OCI-LY7 (cell line): ENCODE data around the gene PTPRT.

Experiments
- EZH2phosphoT487 ChIP-seq: fragments of 200-600 bp; sonication (generic); IDR thresholded peaks from 2 replicates; pipeline ENCODE4 v1.6.1; 2018; ENCODE audit warnings: low read depth, borderline replicate concordance, mild to moderate bottlenecking, mixed run types, antibody characterized with exemption, low read length, moderate library complexity, mixed read lengths
- TF ChIP-seq, protein P1 (sequence below): fragments of 200-600 bp; sonication (generic); conservative IDR thresholded peaks from 2 replicates; pipeline ENCODE4 v1.5.1; 2014; ENCODE audit warnings: mild to moderate bottlenecking, antibody characterized with exemption, low read length, moderate library complexity, mixed read lengths

DNA sequence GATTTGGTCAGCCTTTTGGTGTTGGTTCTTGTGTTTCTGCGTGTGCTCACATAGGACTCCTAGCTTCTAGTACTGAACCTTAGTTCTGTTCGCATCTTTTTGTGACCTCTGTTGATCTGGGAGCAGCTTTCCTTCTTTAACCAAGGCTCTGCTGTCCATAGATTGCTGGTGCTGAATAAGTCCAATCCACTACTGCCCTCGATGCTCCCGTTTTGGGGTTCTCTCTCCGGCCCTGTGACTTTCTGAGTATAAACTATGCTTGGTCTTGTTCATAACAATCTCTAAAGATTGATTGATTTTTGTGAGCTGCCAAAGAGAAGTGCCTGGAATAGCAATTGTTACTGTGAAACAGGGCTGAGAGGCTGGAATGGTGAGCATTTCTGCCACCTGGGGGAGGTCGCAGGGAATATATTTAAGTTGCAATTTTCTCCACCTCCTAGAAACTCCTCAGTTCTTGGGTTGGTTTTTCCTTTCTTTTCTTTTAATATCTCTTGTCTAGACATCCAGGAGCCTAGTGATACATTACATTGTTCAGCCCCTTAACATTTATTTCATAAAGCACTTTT is 1148.6 kb downstream of the PTPRT start:
- TF ChIP-seq, protein P1, sequence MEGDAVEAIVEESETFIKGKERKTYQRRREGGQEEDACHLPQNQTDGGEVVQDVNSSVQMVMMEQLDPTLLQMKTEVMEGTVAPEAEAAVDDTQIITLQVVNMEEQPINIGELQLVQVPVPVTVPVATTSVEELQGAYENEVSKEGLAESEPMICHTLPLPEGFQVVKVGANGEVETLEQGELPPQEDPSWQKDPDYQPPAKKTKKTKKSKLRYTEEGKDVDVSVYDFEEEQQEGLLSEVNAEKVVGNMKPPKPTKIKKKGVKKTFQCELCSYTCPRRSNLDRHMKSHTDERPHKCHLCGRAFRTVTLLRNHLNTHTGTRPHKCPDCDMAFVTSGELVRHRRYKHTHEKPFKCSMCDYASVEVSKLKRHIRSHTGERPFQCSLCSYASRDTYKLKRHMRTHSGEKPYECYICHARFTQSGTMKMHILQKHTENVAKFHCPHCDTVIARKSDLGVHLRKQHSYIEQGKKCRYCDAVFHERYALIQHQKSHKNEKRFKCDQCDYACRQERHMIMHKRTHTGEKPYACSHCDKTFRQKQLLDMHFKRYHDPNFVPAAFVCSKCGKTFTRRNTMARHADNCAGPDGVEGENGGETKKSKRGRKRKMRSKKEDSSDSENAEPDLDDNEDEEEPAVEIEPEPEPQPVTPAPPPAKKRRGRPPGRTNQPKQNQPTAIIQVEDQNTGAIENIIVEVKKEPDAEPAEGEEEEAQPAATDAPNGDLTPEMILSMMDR = peak; percentile 38
- no peak for TF ChIP-seq EZH2phosphoT487
